ENCODE data around the gene RNF40.

RNF40 gene

GRCh38 chr16:30738984-30739951 lies 22.9 kb upstream of the RNF40 start:
- DNase-seq: peak in 1 of 42 donors; percentile 35
- intact Hi-C loops (cut with DNase I): no loop called here

DNA sequence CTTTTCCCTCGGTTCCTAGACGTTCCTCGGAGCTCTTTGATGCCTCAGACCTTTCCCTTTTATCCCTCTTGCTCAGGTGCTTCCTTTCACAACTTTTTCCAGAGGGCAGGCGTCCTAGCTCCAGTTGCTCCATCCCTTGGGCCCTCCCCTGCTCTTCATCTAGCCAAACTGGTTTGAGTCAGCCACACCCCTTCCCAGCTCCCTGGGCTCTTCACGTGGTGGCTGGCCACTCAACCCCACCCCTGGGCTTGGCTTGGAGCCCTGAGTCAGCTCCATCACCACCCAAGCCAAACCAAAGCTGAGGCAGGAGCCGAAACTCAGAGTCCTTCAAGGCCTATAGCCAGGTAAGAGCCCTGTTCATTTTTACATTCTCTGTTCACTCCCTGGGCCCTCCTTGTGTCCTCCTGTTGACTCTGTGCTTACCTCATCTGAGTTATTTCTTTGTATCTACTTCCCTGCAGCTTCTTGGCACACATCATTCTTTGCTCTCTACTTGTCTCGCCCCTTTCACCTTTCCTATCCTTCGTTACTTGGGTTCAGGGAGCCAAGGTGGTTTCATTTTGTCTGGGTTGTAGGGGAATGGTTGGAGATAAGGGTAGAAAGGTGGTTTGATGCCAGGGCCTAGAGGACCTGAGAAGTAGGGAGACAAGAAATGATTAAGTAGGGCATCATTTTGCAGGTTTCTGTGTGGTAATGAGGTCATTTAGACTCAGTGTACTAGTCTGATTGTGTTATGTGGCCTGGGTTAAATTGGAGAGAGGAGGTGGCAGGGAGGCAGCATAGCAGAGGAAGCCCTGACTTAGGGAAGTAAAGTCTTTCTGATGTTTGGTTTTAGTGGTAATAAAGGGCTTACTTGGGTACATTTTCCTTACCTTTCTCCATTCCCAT lies 21.5 kb upstream of the RNF40 start:
- intact Hi-C loops (cut with DNase I): no loop called here
- DNase-seq: peak in 3 of 42 donors; percentile 18 to 40 (median 26)

- no peak for DNase-seq
- intact Hi-C loops (cut with DNase I): no loop called here
These were observed 20.6 kb upstream of the RNF40 start for GRCh38 chr16:30741461-30741914.

DNA sequence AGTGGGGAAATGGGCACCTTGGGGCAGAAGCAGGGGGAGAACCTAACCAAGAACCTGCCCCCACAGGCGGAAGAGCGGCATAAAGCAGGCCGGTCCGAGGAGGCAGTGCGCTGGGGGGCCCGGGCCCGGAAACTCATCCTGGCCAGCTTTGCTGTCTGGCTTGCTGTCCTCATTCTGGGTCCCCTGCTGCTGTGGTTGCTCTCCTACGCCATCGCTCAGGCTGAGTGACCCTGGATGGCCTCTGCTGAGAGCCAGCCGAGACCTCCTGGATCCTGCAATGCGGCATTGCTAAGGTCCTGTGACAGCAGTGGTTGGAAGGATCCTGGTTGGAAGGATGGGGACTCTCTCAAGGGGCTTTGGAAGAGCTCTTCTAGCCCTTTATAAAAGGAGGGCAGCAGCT lies 18.4 kb upstream of the RNF40 start:
- intact Hi-C loops (cut with DNase I): no loop called here
- no peak for DNase-seq

GRCh38 chr16:30744183-30744582 lies 17.9 kb upstream of the RNF40 start:
- DNase-seq: no peak
- intact Hi-C loops (cut with DNase I): no loop called here

DNA sequence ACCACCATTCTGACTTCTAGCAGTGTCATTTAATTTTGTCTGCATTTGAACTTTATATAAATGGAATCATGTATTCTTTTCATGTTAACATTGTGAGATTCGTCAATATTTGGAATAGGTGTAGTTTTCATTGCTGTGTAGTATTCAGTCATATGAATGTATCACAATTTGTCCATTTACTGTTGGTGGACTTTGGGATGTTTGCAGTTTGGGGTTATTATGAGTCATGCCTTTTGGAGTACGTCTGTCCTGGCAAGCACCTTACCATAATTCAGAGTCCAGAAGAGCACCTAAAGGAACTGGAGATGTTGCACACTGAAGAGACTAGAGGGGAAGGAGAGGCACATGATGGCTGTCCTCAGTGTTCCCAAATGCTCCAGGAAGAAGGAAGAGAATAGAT lies 17.0 kb upstream of the RNF40 start:
- DNase-seq: no peak
- intact Hi-C loops (cut with DNase I): loop anchor here (5.0 kb wide), 1 partner anchor 48 kb away; the partner anchor contains the start of gene SRCAP

- DNase-seq: no peak
- intact Hi-C loops (cut with DNase I): loop anchor here (5.0 kb wide), 1 partner anchor 49 kb away; the partner anchor contains the start of gene SRCAP
These were observed 15.4 kb upstream of the RNF40 start for GRCh38 chr16:30746638-30747175.

GRCh38 chr16:30747331-30747730 lies 14.8 kb upstream of the RNF40 start:
- intact Hi-C loops (cut with DNase I): loop anchor here (5.0 kb wide), 1 partner anchor 50 kb away; the partner anchor contains the start of gene SRCAP
- DNase-seq: no peak

DNA sequence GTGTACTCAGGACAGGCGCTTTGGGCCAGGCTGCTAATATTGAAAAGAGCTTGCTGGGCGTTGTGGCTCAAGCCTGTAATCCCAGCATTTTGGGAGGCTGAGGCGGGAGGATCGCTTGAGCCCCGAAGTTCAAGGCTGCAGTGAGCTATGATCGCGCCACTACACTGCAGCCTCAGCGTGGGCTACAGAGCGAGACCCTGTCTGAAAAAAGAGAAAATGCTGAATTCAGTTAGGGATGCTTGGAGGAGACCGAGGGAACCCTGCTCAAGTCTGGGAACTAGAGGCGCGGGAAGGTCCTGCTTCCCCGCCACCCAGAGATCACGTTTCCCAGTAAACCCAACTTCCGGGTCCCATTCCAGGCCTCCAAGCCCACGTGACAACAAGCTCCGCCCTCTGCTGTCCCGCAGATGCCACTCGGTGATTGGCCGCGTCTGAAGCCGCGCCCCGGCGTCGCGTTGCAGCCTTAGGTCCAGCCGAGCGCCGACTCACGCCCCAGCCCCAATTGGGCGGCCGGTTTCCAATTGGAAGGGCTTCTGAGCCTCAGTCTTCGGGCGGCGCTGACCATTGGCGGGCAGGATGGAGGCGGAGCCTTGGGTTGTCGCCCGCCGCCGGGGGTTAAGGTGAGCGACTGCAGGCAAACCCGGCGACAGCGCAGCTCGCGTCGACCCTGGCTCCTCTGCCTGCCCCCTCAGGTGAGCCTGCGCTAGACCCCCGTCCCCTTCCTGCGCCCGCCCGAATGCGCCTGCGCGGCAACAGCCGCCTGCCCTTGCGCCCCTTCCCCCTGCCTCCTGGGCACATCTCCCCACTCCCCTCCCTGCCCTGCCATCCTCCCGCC lies 14.1 kb upstream of the RNF40 start, which contains the start of gene PHKG2:
TSS of gene PHKG2 (plus strand) at position 627 of the 835 bp plus-strand sequence. CDS start 396 bp downstream, outside the sequence.
- intact Hi-C loops (cut with DNase I): loop anchor here (2.0 to 5.0 kb wide), 2 partner anchors 15 to 51 kb away; partner anchors contain the start of genes CFAP119, RNF40 and SRCAP
- DNase-seq: peak; percentile 98 to 100 (median 99)

DNA sequence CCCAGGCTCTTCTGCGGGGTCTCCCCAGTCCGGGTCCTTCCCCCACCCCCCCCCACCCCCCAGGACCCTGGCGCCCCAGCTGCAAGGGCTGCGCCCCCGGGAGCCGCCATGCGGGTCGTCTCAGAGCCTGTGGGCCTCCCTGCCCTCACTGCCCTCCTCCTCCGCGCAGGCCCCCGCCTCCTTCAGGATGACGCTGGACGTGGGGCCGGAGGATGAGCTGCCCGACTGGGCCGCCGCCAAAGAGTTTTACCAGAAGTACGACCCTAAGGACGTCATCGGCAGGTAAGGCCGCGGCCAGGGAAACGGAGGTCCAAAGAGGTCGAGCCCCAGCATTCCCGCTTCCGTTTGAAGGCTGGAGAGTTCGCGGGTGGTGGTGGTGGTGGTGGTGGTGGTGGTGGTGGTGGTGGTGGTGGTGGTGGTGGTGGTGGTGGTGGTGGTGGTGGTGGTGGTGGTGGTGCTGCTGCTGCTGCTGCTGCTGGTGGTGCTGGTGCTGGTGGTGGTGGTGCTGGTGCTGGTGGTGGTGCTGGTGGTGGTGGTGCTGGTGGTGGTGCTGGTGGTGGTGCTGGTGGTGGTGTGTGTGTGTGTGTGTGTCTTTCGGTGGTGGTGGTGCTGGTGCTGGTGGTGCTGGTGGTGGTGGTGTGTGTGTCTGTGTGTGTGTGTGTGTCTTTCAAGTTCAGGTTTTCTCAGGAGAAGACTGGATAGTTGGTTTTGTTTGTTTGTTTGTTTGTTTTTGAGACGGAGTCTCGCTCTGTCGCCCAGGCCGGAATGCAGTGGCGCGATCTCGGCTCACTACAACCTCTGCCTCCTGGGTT lies 13.3 kb upstream of the RNF40 start:
- DNase-seq: peak in 6 of 42 donors; percentile 8 to 51 (median 30)
- intact Hi-C loops (cut with DNase I): loop anchor here (2.0 to 5.0 kb wide), 2 partner anchors 14 to 52 kb away; partner anchors contain the start of genes CFAP119, RNF40 and SRCAP

DNA sequence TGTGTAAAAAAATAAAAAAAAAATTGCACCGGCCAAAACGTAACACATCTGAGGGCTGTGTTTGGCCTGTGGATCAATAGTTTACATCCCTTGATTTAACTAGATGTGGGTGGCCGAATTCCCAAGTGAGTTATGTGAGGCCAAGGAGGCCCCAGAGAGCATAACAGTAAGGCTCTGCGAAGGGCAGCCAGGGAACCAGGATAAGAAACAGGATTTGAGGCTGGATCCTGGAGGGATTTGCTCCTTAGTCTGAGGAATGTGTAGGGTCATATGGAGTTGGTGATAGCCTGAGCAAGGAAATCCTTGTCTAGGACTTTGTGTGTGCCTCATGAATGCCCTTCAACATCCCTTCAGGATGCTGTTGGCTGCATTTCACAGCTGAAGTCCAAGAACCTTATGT lies 11.9 kb upstream of the RNF40 start:
- intact Hi-C loops (cut with DNase I): no loop called here
- no peak for DNase-seq

DNA sequence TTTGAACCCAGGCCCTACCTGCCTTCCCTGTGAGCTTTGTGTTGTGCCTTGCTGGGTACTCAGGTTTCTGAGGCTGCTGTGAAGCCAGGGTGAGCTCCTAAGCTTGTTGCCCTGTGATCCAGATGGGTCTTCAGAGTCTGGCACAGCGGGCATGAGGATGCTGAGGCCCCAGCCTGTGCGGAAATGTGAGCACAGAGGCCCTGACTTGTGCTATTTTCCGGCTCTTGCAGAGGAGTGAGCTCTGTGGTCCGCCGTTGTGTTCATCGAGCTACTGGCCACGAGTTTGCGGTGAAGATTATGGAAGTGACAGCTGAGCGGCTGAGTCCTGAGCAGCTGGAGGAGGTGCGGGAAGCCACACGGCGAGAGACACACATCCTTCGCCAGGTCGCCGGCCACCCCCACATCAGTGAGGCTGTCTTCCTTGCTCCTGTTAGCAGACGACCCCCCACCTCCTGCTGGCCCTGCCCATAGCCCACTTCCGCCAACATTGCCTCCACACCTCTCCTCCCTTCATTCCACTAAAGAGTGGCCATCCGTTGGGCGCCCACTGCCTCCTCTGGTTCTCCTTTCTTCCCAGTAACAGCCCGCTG lies 11.2 kb upstream of the RNF40 start:
- intact Hi-C loops (cut with DNase I): no loop called here
- DNase-seq: peak in 1 of 42 donors; percentile 25

GRCh38 chr16:30753596-30753995 lies 8.5 kb upstream of the RNF40 start:
- intact Hi-C loops (cut with DNase I): no loop called here
- peak in 1 of 42 donors; percentile 27 for DNase-seq

DNA sequence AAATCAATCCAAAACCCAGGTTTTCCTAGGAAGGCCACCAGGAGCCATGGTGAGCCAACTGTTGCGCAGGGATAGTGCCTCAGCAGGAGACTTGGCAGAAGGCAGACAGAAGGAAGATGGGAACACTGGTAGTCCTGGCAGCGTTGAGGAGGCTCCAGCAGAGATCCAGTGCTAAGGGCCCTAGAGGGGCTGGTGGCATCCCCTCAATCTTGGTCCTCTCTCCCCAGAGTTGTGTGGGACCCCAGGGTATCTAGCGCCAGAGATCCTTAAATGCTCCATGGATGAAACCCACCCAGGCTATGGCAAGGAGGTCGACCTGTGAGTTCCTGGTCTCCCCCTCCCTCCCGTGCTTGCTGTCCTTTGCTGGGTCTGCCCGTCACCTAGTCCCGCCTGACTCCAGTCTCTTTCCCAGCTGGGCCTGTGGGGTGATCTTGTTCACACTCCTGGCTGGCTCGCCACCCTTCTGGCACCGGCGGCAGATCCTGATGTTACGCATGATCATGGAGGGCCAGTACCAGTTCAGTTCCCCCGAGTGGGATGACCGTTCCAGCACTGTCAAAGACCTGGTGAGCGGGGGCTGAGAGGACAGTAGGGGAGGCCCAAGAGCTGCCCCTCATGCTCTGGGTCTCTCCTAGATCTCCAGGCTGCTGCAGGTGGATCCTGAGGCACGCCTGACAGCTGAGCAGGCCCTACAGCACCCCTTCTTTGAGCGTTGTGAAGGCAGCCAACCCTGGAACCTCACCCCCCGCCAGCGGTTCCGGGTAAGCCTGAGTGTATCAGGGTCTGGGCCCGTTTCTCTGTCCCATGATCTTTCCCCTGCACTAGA lies 6.0 kb upstream of the RNF40 start:
- DNase-seq: peak in 1 of 42 donors; percentile 21
- intact Hi-C loops (cut with DNase I): no loop called here

GRCh38 chr16:30756781-30757100 lies 5.4 kb upstream of the RNF40 start:
- intact Hi-C loops (cut with DNase I): no loop called here

DNA sequence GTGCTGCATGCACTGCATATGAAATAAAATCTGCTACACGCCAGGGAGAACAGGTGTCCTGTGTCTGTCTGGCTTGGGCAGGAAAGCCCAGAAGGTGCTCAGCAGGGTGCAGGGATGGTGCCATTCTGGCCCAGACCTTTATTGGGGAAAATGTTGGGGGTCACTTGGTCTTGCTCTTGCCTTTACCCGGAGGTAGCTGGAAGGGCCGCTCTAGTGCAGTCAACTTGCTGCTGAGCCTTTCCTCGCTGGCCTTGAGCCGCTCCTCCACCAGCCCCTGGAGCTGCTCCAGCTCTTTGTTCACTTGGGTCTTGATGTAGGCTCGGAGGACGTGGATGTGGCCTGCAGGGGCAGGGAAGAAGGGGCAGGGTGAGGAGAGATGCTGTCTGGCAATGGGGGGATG lies 4.8 kb upstream of the RNF40 start:
- intact Hi-C loops (cut with DNase I): no loop called here
- peak in 1 of 42 donors; percentile 16 for DNase-seq

More at GRCh38 chr16:30756781-30757100, 5.4 kb upstream of the RNF40 start:
- no peak for DNase-seq
